HK-2 (cell line): ENCODE data around the gene ASAP2.

Source experiments
- DNase-seq: peaks from one replicate; pipeline ENCODE4 v3.0.0-alpha.2; 2018; ENCODE audit not compliant: unreplicated experiment

The ASAP2 gene

DNA sequence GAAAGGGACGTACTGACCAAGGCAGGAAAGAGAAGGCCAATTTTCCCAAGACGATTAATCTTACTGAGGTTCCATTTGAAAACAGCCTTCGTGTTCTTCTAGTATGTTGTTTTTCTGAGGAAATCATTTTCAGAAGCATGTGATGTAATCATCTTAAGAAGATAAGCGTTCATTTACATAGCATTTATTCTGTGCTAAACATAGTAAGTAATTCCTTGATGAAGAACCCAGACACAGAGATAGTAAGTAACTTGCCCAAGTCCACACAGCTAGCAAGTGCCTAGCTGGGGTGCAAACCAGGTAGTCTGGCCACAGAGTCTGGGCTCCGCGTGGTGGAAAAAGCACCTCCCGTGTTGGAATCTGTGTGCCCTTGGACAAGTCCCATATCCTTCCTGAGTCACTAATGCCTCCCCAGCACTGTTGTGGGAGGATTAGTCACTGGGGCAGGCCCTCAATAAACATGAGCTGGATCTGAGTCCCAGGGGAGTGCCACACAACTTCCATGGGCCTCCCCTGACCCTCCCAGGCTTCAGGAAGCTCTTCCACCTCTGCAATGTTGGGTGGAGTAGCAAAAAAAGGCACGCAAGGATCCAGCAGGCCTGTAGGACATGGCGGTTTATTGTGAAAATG, 26.9 kb upstream of the ASAP2 start:
- peak; percentile 39 for DNase-seq

- DNase-seq = no peak
Observed at GRCh38 chr2:9184361-9184760, 22.3 kb upstream of the ASAP2 start.

DNA sequence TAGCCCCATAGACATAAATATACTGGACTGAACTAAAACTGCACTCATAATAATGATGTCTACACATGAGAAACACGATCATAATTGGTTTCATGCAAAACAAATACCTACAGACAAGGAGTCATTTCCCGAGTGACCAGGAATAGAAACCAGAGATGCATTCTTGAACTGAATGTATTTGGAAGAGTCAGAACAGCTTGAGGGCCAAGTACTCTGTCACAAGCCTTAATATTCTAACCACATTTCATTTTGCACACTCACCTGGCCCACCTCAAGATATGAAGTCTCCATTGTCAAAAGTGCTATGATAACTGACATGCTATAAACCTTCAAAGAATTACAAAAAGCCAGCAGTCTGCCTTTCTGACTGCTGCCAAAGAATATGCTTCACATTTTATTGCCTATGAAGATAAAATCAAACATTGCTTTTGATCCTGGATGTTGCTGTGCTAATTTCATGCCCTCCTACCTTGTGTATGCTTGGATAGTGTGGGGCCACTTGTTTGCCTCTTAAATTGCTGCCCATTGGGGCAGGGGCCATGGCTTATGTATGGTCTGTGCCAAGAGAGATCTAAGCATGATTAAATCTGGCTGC, 18.9 kb upstream of the ASAP2 start:
- DNase-seq = no peak

GRCh38 chr2:9188823-9189222, 17.8 kb upstream of the ASAP2 start:
- no peak for DNase-seq

DNA sequence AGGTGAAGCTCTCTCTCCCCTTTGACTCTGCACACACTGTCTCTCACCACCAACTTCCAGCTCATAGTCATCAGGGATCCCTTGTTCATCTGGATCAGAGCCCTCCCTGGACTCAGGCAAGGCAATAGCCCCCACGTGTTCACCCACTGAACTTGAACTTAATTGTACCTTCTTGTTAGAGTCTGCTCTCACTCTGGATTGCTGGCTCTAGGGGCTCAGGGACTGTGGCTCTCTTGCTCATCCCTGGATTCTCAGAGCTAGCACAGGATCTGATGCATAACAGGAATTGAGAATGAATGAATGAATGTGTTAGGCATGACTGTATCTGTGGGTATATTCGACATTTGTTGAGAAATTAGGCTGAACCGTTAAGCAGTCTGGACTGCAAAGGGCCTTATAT, 16.7 kb upstream of the ASAP2 start:
- no peak for DNase-seq

- DNase-seq = peak; percentile 30
Observed at GRCh38 chr2:9191041-9191481, 15.6 kb upstream of the ASAP2 start.

- no peak for DNase-seq
Observed at GRCh38 chr2:9192712-9193111, 13.9 kb upstream of the ASAP2 start.

GRCh38 chr2:9194352-9194751, 12.3 kb upstream of the ASAP2 start:
- DNase-seq = no peak

- DNase-seq = no peak
Observed at GRCh38 chr2:9196637-9197036, 10.0 kb upstream of the ASAP2 start.

DNA sequence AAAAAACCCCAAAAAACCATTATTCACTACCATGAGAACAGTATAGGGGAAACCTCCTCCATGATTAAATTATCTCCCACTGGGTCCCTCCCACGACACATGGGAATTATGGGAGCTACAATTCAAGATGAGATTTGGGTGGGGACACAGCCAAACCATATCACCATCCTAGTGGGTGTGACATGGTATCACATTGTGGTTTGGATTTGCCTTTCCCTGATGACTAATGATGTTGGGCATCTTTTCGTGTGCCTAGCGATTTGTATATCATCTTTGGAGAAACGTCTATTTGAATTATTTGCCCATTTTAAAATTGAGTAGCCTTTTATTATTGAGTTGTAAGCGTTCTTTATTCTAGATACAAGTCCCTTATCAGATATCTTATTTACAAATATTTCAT, 8.7 kb upstream of the ASAP2 start:
- no peak for DNase-seq

DNA sequence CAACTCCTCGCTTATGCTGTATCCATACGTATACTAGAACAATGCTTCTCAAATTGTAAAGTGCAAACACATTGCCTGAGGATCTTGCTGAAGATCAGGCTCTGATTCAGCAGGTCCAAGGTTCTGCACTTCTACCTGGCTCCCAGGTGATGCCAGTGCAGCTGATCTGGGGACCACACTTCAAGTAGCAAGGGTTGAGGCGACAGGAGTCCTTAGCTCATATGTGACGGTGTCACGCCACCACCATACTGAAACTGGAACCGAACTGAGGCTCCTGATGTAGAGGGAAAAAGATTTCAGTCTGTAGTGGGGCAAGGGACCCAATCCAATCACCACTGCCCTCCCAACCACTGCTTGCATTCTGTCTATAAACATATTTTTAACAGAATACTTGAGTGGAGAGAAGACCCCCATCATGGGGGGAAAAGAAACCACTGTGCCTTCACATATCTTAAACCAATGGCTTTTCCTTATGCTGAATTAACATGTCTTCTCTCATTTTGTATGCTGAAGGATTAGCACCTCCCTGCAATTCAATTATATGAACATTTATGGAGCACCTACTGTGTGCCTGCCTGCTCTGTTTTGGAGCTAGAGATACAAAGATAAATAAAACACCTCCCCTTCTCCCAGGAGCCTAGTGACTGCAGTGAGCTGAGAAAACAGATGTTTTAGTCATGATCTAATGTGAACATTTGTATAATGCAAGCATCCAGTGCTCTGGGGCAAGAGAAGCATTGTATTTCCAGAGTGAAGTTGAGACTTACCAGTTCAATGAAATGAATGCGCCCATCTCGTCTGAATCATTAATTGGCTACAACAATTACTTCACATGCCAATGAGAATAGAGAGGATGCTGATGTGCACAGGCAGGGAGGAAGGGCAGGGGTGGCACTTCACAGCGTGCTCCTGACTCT, 6.6 kb upstream of the ASAP2 start:
- DNase-seq = no peak

DNA sequence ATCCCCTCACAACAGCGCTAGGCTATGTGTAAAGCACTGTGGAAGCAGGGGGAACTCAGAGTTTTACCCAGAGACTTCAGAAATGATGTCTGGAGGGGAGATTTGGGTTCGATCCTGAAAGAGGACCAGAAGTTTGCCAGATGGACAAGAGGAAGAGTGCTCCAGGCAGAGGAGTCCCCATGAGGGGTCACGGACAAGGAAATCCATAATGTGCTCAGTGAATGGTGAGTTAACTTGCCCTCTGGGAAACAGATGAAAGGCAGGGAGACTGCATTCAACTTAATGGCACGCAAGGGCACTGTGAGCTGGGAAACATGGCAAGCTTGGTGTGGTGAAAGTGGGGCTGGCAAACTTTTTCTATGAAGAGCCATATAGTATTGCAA, 6.0 kb upstream of the ASAP2 start:
- DNase-seq = no peak

DNA sequence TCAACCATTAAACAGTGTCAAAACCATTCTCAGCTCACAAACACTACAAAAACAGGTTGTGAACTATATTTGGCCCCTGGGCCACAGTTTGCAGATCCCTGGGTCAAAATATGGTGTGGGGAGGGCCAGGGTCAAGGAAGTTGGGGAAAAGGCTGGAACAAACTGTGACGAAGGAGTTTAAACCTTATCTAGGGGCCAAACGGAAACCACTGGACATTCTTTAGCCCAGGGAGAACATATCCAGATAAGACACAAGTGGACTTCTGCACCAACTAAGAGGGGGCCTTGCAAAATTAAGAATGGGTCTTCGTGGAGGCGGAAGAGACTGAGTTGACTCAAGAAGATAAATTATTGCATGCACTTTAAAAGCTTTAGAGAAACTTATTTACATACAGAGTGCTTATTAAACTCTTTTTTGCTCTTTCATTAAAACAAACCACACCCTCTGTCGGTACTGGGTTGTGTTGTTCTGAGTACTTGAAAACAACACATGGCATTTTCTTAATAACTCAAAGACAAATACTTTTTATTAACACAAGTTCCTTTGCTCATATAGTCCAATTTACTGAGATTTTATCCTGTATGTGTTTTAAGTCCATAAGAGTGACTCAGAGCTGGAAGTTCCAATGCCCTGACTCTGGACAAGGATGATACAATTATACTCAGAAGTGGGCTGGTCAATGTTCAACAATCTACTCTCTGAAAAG, 5.3 kb upstream of the ASAP2 start:
- no peak for DNase-seq

GRCh38 chr2:9203006-9203405, 3.6 kb upstream of the ASAP2 start:
- no peak for DNase-seq

DNA sequence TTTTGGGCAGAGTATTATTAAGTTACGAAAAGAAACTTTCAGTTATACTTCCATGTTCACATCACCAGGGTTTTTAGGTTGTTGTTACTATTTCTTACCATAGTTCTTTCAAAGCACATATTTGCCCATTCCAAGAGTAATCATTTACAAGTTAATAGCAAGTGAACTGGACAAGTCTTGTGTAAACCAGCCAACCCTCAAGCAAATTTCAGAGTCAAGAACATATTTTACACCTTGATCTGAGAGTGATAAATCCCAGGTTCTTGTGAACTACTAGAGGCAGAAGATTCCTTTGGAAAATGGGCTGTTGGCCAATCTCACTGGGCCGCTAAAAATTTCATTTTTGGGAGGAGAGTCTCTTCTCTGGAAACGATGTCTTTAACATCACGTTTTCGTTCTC, 2.7 kb upstream of the ASAP2 start:
- DNase-seq = no peak

DNA sequence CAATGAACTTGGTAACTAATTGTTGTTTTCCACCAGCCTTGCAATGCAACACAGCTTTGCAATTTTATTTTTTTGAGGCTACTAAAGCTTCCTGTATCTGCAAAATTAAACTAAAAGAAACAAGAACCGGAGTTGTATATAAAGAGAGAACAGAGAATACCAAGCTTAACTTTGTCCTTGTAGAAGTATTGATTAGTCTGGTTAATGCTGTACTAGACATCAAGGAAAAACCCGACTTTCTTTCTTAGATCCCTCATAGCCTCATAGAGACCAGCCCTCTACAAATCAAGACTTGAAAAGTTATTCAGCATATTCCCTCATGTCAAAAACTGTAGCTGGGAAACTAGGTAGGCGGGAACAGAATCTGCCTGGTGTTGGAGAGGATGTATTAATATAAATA, 1.7 kb upstream of the ASAP2 start:
- DNase-seq = no peak

GRCh38 chr2:9205486-9205885, 1.1 kb upstream of the ASAP2 start:
- DNase-seq = no peak

DNA sequence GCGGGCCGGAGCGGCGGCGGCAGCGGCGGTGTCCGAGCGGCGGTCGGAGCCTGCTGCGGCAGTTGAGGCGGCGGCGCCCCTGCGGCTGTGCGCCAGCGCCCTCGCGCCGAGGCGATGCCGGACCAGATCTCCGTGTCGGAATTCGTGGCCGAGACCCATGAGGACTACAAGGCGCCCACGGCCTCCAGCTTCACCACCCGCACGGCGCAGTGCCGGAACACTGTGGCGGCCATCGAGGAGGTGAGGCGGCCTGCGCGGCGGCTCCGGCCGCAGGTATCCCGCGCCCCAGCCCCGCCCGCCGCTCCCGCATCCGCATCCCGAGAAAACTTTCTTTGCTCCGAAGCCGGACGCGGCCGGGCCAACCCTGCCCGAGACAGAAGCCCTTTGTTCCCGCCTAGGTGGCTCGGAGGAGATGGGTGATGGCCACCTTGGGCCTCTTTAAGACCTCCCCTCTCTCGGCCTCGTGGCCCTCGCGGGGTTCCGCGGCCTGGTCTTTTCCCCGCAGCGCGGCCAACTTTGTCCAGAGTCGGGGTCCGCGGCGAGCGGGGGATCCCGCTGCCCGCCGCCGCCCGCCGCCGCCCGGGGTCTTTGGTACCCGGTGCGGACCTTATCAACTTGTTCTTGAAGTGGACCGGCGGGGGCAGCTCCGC, 504 bp downstream of the ASAP2 start:
- DNase-seq = peak; percentile 56

- DNase-seq = peak; percentile 45
Observed at GRCh38 chr2:9207641-9208311, 1.2 kb downstream of the ASAP2 start.

DNA sequence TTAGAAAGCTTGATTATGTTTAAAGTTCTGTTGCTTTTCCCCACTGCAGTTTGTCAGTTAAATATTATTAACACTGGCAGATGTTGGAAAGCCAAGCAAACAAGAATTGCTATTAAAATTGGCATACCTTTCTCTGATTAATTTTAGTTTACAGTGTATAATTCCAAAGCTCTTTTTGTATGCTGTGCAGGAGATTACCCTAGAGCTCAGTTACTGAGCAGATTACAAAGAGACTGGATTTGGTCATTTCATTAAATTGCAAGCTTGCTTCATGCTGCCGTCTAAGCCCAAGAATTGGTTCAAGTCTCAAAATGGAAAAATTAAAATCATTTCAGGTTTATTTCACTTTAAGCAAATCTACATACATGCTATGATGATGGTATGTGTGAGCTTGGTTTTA, 2.3 kb downstream of the ASAP2 start:
- no peak for DNase-seq

DNA sequence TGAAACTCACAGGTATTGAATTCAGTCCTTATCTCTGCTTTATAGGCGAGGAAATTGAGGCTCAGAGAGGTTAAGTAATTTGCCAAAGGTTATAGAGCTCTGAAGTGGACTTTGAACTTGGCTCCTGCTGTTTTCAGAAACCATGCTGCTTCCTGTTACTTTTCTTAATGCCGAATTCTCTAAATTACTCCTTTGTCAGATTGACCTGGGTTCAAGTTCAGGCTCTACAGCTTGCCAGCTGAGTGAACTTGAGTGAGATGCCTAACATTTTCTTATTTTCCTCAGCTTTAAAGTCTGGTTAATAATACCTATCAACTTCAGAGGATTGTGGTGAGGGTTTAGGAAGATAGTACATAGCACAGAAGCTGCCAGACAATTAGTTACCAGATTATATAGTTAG, 3.4 kb downstream of the ASAP2 start:
- no peak for DNase-seq
